ENCODE results near the gene GLO1. TPM values are rescaled to one million over a fixed set of nuclear protein-coding genes. Genes with fewer than 3 reads are reported as not detected.

GLO1 gene
- polyA plus RNA-seq, 1 of the 3 experiments (the other 2 are of a cell fraction): 47.1 TPM

DNA sequence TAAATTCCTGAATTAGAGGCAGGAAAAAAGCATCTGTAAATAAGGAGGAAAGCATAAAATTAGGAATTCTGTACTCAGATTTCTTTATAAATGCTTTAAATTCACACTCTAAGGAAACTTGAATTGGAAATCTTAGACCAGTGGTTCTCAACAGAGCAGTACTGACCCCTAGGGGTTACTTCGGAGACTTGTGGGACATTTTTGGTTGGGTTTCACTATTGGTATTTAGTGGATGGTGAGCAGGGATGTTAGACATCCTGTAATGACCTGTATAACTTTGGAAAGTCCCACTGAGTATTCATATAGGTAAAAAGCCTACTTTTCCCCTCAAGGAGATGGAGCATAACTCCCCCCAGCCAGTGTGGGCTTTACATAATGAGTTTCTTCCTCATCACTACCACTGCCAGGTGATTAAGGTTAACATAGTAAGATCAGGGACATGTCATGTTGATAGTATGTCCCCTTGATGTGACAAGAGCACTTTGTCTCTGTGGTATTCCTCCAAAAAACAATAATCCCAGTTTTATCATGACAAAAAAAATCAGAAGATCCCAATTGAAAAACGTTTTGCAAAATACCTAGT is 31.0 kb downstream of the GLO1 start (continued):
- TF ChIP-seq ZBTB33 (IDR thresholded peaks at IDR 0.05; ENCODE audit: borderline replicate concordance, low read depth): no peak

DNA sequence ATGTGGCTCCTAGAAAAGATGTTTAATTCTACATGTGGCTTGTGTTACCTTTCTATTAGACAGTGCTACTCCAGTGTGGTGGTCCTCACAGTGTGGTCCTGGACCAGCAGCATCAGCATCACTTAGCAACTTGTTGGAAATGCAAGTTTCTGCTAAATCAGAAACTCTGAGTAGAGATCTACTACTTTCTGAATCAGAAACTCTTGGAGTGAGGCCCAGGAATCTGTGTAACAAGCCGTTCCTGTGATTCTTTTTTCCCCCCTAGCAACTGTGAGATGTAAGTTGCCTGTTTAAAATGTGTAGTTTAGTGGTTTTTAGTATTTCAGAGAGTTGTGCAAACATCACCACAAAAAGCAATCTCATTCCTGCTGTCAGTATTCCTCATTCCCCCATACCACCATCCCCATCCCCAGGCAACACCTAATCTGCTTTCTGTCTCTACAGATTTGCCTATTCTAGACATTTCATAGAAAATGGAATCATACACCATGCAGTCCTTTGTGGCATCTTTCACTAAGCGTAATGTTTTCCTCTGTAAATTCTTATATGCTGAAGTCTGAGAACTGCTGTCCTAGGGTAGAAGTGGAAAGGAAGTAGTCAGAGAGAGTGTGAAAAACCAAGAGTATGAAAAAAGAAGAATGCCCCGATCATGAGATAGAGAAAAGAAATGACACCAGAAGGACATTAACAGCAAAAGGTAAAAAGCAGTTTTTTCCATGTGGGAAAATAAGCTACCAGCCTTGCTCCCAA is 44.4 kb downstream of the GLO1 start:
- Histone ChIP-seq H3K4me2 (no peak overlapping the region), H3K4me3 (ENCODE audit: low read depth in 2 of 2, low read length in 1 of 2) (no peak overlapping the region), H3K36me3 (replicated peaks in 1 of 2; ENCODE audit: control insufficient read depth in 1 of 2, insufficient read depth in 2 of 2, low read length in 1 of 2) (peaks cover 0 to 5% of the 10 kb centered on the region in 2 experiments), H3K4me1 (ENCODE audit: control insufficient read depth in 1 of 2, insufficient read depth in 2 of 2, low read depth in 1 of 2, low read length in 1 of 2) (no peaks in the 10 kb centered on the region), H3K27ac (ENCODE audit: low read depth in 2 of 2, low read length in 1 of 2) (no peak overlapping the region), H3K9ac (no peak overlapping the region), H3K9me3 (no peaks in the 10 kb centered on the region), H3K9me2 (no peaks in the 10 kb centered on the region), H2AFZ (ENCODE audit: low read depth) (no peak overlapping the region), H3F3A (replicated peaks; ENCODE audit: insufficient read depth) (no peaks in the 10 kb centered on the region), H3K27me3 (ENCODE audit: insufficient read depth) (no peaks in the 10 kb centered on the region), H3K79me2 (ENCODE audit: insufficient read depth) (no peaks in the 10 kb centered on the region), H4K20me1 (ENCODE audit: insufficient read depth) (no peaks in the 10 kb centered on the region)
- DNase-seq: no peak
- POLR2A ChIA-PET: no interaction called here
- TF ChIP-seq CTCF (IDR thresholded peaks at IDR 0.05): no peak
- CTCF ChIA-PET: no interaction called here
- 94% methylated on average over 3 of the region's 3 CpGs for WGBS (ENCODE audit: low lambda C conversion rate)

GRCh38 chr6:38656896-38657295 is 46.0 kb downstream of the GLO1 start:
- Histone ChIP-seq H3K9ac (no peak overlapping the region), H2AFZ (ENCODE audit: low read depth) (no peak overlapping the region), H3K4me3 (ENCODE audit: low read depth in 2 of 2, low read length in 1 of 2) (no peak overlapping the region), H3K4me1 (ENCODE audit: control insufficient read depth in 1 of 2, insufficient read depth in 2 of 2, low read depth in 1 of 2, low read length in 1 of 2) (no peaks in the 10 kb centered on the region), H3K36me3 (replicated peaks in 1 of 2; ENCODE audit: control insufficient read depth in 1 of 2, insufficient read depth in 2 of 2, low read length in 1 of 2) (peaks cover 0 to 5% of the 10 kb centered on the region in 2 experiments), H3K27ac (ENCODE audit: low read depth in 2 of 2, low read length in 1 of 2) (no peak overlapping the region), H3K27me3 (ENCODE audit: insufficient read depth) (no peaks in the 10 kb centered on the region), H3K79me2 (ENCODE audit: insufficient read depth) (no peaks in the 10 kb centered on the region), H3F3A (replicated peaks; ENCODE audit: insufficient read depth) (peaks cover 4% of the 10 kb centered on the region), H3K9me2 (no peaks in the 10 kb centered on the region), H3K4me2 (no peak overlapping the region), H4K20me1 (ENCODE audit: insufficient read depth) (no peaks in the 10 kb centered on the region), H3K9me3 (no peaks in the 10 kb centered on the region)
- no peak for TF ChIP-seq FOXJ3 (CRISPR knock-in tag; IDR thresholded peaks at IDR 0.05)
- no peak for TF ChIP-seq GABPA (IDR thresholded peaks at IDR 0.05; ENCODE audit: low read depth)
- no peak for TF ChIP-seq IRF3 (IDR thresholded peaks at IDR 0.05; ENCODE audit: low read depth, low read length)
- no peak for TF ChIP-seq USF1 (IDR thresholded peaks at IDR 0.05; ENCODE audit: borderline replicate concordance, low read depth)
- no peak for TF ChIP-seq TEAD4 (IDR thresholded peaks at IDR 0.05; ENCODE audit: borderline replicate concordance, insufficient read depth)
- TF ChIP-seq FOSL2 (IDR thresholded peaks at IDR 0.05; ENCODE audit: borderline replicate concordance, low read depth): no peak
- no peak for TF ChIP-seq EZH2phosphoT487 (IDR thresholded peaks at IDR 0.05; ENCODE audit: borderline replicate concordance, low read depth)
- TF ChIP-seq JUND (IDR thresholded peaks at IDR 0.05): no peak
- TF ChIP-seq ELF1 (IDR thresholded peaks at IDR 0.05): no peak
- TF ChIP-seq POLR2AphosphoS5 (IDR thresholded peaks at IDR 0.05; ENCODE audit: low read depth, low read length): no peak
- no peak for TF ChIP-seq MAX (IDR thresholded peaks at IDR 0.05; ENCODE audit: low read depth)
- no peak for TF ChIP-seq MEF2A (IDR thresholded peaks at IDR 0.05; ENCODE audit: borderline replicate concordance, low read depth)
- no peak for TF ChIP-seq NRF1 (IDR thresholded peaks at IDR 0.05; ENCODE audit: low read depth, low read length)
- TF ChIP-seq CHD2 (IDR thresholded peaks at IDR 0.05; ENCODE audit: low read length, partially characterized antibody): no peak
- no peak for TF ChIP-seq RXRA (IDR thresholded peaks at IDR 0.05; ENCODE audit: borderline replicate concordance, low read depth)
- no peak for TF ChIP-seq MXI1 (IDR thresholded peaks at IDR 0.05; ENCODE audit: low read depth, low read length)
- POLR2A ChIA-PET: no interaction called here
- CTCF ChIA-PET: interaction anchor here (1.0 kb wide), 1 partner anchor 19 kb away, joined by 3 read pairs; no protein-coding TSS in a partner anchor
- WGBS (ENCODE audit: low lambda C conversion rate): 100% methylated on average over 1 of the region's 1 CpG
- no peak for DNase-seq
